Stimulated activated effector memory CD8-positive, alpha-beta T cell treated with anti-CD3 and anti-CD28 coated beads, Interleukin-12 subunit alpha, Interleukin-12 subunit beta, amount 100 ng/mL, for 72 hours (primary cell): Measurements from ENCODE around the gene CPNE6.

Experiments
- ATAC-seq: fragments of 150-1000 bp; cut with Tn5 transposase; 2 replicates; pipeline ENCODE4 v1.10.0; 2021
- DNase-seq, 2 donors: peaks; one replicate each; pipeline ENCODE4 v3.0.0; 2021 to 2022; ENCODE audit warnings: low spot score in 2 of 2
- H3K27ac Mint-ChIP-seq: one replicate; pipeline ENCODE4 v1.8.0; 2022; ENCODE audit warnings: mild to moderate bottlenecking, mixed read lengths
- H3K36me3 Mint-ChIP-seq: one replicate; pipeline ENCODE4 v1.8.0; 2022; ENCODE audit warnings: mild to moderate bottlenecking, mixed read lengths
- H3K4me1 Mint-ChIP-seq: one replicate; pipeline ENCODE4 v1.8.0; 2022; ENCODE audit warnings: mixed read lengths
- H3K4me3 Mint-ChIP-seq: one replicate; pipeline ENCODE4 v1.8.0; 2022; ENCODE audit warnings: mild to moderate bottlenecking, mixed read lengths
- H3K9me3 Mint-ChIP-seq: one replicate; pipeline ENCODE4 v1.8.0; 2022; ENCODE audit warnings: mixed read lengths

Gene CPNE6

DNA sequence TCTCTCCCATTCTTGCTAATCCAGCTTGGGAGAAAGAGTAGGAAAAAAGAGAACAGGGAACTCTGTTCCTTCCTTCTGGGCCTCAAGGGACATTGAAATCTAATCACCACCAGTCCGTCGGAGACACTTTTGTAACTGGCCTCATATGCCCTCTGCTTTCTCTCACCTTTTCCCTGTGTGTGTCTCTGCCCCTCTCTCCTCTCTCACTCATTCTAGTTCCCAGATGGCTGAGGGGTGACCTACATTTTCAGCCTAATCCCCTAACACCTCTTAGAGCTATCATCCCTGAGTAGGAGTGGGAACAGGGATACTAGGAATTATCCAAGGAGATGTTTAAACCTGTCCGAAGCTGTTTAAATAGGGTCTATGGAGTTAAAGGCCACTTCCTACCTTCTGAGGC is 13.9 kb downstream of the CPNE6 start:
- DNase-seq (no peak), ATAC-seq (no peak)
- peaks cover 17% of the 10 kb centered on the region for H3K4me1 Mint-ChIP-seq
- no peak overlapping the region for H3K27ac Mint-ChIP-seq
- no peaks in the 10 kb centered on the region for H3K9me3 Mint-ChIP-seq
- peaks cover 6% of the 10 kb centered on the region for H3K36me3 Mint-ChIP-seq
- no peak overlapping the region for H3K4me3 Mint-ChIP-seq

DNA sequence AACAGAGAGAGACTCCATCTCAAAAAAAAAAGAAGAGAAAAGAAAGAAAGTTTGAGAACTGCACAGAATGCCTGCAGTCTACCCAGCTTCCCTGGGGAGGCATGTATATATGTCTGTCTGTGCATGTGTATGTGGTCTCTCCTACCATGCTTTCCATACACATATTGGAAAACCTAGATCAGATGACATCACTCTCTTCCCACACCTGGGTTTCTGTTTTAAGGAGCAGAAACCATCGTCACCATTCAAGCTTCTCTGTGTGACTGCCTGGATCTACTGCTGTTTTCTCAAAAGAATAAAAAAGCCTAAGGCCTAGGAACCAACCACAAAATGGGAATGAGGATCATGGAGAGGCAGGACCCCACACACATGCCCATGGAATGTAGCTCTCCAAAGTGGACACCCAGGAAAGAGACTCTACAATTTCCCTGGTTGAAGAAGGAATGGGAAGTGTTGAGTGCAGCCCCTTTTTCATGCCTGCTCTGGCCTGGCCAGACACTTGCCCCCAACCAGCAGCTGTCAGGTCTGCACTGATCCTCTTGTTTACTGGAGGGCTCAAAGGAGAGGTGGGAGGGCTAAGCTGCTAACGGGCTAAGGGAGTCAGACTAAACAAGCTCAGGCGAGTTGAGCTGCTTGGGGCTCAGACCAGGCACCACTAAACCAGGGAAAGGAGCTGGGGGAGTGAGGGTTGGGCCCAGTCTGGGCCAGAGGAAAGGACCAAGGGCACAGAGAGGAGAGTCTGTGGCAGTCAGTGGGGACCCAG is 15.0 kb downstream of the CPNE6 start:
- Mint-ChIP-seq H3K4me3 (no peak overlapping the region), H3K36me3 (peaks cover 6% of the 10 kb centered on the region), H3K27ac (peak overlapping the region; percentile 0), H3K4me1 (peaks cover 15% of the 10 kb centered on the region), H3K9me3 (no peaks in the 10 kb centered on the region)
- DNase-seq = no peak
- no peak for ATAC-seq

DNA sequence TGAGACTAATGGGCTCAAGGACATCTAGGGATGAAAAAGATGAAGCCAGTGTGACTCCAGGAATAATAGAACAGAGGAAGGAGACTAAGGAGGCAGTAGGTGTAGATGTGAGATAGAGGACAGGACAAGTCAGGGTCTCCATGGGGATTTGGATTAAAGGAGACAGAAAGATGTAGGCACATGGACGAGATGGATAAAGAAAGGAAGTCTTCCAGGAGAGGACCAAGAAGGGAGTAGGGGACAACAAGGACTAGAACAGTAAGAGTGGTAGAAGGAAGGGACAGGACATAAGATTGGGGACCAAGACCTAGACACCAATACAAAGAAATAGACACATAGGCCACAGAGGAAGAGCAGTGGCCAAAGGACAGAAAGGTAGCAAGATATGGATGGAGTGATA is 15.6 kb downstream of the CPNE6 start:
- peak overlapping the region; percentile 0 for H3K27ac Mint-ChIP-seq
- no peak for ATAC-seq
- DNase-seq = no peak
- H3K4me1 Mint-ChIP-seq = peaks cover 11% of the 10 kb centered on the region
- H3K4me3 Mint-ChIP-seq = no peak overlapping the region
- H3K9me3 Mint-ChIP-seq = no peaks in the 10 kb centered on the region
- peaks cover 4% of the 10 kb centered on the region for H3K36me3 Mint-ChIP-seq

DNA sequence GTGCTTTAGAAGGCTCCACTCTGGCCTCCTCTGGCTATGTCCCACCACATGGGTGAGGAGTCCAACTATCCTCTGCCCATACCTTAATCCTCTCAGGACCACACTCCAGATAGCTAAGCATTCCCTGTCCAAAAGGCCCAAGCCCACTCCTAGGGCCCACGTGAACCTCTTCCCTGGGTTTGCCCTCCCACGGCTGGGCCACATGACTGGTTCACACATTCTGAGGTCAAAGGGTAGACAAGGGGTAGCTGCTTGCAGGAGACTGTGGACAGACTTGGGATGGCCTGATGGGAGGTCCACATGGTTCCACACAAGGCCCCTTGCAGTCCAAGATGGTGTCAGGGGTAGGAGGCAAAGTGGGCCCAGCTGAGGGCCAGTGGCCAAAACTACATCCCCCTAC is 16.7 kb downstream of the CPNE6 start:
- H3K27ac Mint-ChIP-seq = no peak overlapping the region

DNA sequence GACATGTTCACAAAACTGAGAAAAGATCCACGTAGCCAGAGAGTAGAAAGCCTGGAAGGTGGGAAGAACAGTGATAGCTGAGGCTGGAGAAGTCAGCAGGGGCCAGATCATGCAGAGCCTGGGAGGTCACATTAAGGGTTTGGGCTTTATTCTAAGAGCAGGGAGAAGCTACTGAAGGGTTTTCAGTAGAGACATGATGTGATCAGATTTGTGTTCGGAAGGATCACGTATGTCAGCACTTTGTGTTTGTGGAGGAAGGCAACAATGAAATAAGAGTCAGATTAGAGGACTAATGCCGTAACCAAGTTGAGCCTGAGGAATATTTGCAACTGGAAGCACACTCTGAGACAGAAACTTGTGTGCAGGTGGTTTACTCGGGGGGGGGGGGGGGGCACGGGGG is 18.5 kb downstream of the CPNE6 start:
- ATAC-seq (no peak), DNase-seq (no peak)
- Mint-ChIP-seq H3K36me3 (peaks cover 7% of the 10 kb centered on the region), H3K4me1 (peaks cover 19% of the 10 kb centered on the region), H3K4me3 (no peak overlapping the region), H3K27ac (peak overlapping the region; percentile 6), H3K9me3 (no peaks in the 10 kb centered on the region)

More for the DNA sequence above, 16.7 kb downstream of the CPNE6 start:
- DNase-seq (no peak), ATAC-seq (no peak)
- Mint-ChIP-seq H3K36me3 (no peaks in the 10 kb centered on the region), H3K4me1 (peaks cover 9% of the 10 kb centered on the region), H3K9me3 (no peaks in the 10 kb centered on the region), H3K4me3 (no peak overlapping the region)

DNA sequence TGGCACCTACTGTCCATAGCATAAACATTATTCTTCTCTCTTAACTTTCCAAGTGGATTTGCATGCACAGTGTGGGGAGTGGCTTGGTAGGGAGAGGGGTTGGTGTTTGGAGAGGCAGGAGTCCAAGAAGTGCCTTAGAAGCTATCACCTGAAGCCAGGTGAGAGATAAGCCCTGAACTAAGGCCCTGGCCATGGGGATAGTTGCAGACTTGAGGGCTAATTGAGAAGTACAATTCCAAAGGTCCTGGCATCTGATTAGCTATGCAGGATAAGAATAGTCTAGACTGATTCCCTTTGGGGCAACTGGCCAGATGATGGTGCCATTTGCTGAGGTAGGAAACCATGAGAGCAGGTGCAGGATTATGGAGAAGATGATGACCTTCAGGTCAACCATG is 20.7 kb downstream of the CPNE6 start:
- peaks cover 29% of the 10 kb centered on the region for H3K36me3 Mint-ChIP-seq
- no peak overlapping the region for H3K27ac Mint-ChIP-seq
- H3K4me3 Mint-ChIP-seq = peak overlapping the region; percentile 95
- DNase-seq (no peak), ATAC-seq (no peak)
- no peaks in the 10 kb centered on the region for H3K9me3 Mint-ChIP-seq
- H3K4me1 Mint-ChIP-seq = peaks cover 39% of the 10 kb centered on the region

DNA sequence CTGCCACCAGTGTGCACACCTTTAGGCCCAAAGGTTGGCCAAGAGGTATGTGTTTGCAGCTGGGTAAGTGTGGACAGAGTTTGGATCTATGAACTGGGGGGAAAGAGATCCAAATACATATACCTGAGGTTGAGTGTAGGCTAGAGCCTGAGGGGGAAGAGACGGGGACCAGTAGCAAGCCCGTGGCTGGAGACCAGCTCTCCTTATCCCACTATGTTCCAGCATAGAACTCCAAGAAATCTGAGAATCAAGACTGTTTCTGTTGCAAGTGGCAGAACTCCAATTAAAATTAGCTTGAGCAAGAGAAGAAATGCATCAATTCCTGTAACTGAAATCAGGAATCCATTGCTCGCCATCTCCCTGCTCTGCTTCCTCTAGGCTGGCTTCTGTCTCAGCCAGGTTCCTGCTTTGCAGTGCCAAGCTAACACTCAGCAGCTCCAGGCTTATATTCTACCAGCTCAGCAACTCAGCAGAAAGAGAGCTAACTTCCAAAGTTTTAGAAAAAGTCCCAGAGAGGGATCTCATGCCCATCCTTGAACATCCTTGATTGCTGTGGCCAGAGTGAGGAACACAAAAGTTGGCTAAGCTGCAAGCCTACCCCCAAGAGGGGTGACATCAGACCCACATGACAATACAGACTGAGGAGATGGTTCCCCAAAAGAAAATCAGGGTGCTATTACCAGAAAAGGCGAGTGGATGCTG is 21.3 kb downstream of the CPNE6 start:
- H3K4me3 Mint-ChIP-seq = peak overlapping the region; percentile 95
- ATAC-seq (no peak), DNase-seq (no peak)
- peak overlapping the region; percentile 98 for H3K27ac Mint-ChIP-seq
- peaks cover 35% of the 10 kb centered on the region for H3K36me3 Mint-ChIP-seq
- no peaks in the 10 kb centered on the region for H3K9me3 Mint-ChIP-seq
- peaks cover 39% of the 10 kb centered on the region for H3K4me1 Mint-ChIP-seq

DNA sequence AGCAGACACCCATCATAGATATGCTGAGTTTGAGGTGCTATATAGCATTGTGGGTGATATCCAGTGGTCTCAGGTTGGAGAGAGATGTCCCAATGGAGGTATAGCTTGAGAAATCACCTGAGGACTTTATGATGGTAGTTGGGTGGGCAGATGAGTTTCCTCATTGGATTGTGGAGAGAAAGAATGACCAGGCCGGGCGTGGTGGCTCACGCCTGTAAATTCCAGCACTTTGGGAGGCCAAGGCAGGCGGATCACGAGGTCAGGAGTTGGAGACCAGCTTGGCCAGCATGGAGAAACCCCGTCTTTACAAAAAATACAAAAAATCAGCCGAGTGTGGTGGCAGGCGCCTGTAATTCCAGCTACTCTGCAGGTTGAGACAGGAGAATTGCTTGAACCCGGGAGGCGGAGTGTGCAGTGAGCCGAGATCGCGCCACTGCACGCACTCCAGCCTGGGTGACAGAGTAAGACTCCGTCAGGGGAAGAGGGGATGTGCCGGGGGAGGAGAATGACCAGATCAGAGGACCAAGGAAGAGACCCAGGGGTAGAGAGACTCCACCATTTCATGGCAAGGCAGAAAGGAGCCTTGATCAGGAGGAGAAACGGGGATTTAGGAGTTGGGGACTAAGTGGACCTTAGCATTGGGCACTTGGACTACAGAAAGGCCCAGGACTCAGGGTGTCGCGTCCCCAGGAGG is 22.0 kb downstream of the CPNE6 start:
- no peaks in the 10 kb centered on the region for H3K9me3 Mint-ChIP-seq
- no peak for ATAC-seq
- H3K4me3 Mint-ChIP-seq = peak overlapping the region; percentile 95
- H3K36me3 Mint-ChIP-seq = peaks cover 42% of the 10 kb centered on the region
- H3K27ac Mint-ChIP-seq = peak overlapping the region; percentile 98
- no peak for DNase-seq
- H3K4me1 Mint-ChIP-seq = peaks cover 39% of the 10 kb centered on the region

DNA sequence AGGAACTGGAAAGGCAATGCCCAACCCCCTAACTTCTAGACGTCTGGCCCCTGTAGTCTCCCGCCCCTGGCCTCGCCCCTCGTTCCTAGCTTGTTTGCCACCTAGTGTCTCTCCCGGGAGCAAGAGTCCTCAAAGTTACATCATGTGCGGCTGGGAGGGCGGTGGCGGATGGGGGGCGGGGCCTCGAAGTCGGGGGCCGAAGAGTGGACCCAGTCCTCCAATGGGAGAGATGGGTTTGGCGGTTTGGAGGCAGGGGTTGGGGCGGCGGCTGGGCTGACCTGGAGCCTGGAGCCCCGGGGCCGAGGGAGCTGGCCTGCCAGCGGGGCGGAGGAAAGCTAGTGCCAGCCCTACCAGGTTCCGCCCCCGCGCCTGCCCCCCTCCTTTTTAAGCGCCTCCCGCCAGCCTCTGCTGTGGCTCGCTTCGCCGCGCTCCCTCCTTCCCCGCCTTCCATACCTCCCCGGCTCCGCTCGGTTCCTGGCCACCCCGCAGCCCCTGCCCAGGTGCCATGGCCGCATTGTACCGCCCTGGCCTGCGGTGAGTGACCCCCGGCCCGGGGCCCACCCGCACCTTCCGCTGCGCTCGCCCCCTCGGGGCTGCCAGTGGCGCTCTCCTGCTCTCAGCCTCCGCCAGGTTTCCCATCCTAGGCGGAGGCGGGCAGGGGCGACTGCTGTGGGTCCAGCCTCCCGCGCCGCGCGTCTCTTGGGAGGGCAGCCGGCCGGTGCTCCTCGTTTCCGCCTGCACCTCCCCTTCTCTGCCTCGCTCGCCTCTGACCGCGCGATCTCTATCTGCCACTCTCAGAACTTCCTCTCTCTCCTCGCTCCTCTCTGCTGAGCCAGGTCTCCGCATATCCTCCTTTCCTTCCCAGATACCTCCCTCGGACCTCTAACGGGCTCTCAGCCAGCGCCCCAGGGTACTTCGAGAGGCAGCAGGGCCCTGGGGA is 22.8 kb downstream of the CPNE6 start, which contains the start of gene PCK2:
Gene PCK2, plus strand, starts transcription at position 411 of the 940 bp plus-strand sequence. Its CDS starts 95 bp downstream, at position 506.
- peak within 1 kb of the TSS; percentile 95 for H3K4me3 Mint-ChIP-seq
- H3K36me3 Mint-ChIP-seq = peaks cover 50% of the 10 kb centered on the region
- peak; percentile 75 for ATAC-seq
- H3K27ac Mint-ChIP-seq = peak within 1 kb of the TSS; percentile 98
- peaks cover 39% of the 10 kb centered on the region for H3K4me1 Mint-ChIP-seq
- peak; percentile 64 to 92 for DNase-seq
- H3K9me3 Mint-ChIP-seq = no peaks in the 10 kb centered on the region

DNA sequence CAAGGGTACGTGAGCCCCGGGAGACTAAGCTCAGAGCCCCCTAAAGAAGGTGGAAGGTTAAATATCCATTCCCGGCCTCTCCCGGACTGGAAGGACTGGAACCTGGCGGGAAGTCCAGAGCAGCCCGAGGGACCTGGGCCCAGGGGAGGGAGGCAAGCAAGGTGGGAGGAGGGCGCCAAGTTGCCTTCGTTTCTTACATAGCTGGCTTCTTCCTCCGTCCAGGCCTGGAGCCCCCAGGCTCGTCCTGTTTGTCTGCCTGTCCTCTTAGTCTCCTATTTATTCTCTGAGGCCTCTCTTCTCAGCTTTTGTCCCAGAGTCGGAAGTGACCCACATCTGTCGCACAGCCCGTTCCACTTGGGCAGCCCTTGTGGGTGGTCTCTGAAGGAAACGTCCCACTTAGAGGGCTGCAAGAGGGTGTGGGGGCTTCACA is 23.5 kb downstream of the CPNE6 start:
- Mint-ChIP-seq H3K36me3 (peaks cover 56% of the 10 kb centered on the region), H3K9me3 (no peaks in the 10 kb centered on the region), H3K4me3 (peak overlapping the region; percentile 95), H3K27ac (peak overlapping the region; percentile 98), H3K4me1 (peaks cover 39% of the 10 kb centered on the region)
- DNase-seq = peak in 1 of 2 donors; percentile 62
- ATAC-seq = no peak

DNA sequence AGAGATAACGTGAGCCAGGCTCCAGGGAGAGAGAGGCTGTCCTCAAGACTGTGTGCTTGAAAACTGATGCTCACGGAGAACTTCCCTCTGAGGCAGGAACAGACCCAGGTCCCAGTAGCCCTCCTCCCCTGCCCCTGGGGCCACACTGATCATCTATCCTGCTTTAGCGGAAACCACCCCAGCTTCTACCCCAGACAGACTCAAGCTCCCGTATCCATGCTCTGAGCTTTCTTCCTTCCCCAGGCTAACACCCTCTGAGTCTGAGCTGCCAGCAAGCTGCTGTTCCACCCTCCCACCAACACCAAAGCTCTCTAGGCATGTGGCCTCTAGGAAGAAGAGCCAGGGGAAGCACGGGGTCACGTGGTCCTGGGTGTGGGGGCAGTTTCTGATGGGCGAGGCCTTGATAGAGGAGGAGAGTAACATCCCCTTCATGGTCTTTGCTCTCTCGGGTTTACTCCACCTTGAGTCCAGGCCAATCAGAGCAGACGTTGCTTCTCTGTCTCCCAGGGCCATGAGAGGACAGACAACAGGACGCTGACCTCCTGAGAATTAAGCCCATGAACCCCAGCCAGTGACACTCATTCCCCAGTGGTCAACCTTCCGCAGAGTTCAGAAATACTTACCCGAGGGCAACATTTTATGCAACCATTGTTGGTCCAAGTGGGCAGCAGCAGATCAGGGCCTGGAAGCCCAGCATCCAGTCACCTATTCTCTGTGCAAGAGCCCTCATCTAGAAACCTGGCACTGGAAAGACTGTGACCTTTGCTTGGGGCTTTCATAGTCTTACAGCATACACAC is 24.1 kb downstream of the CPNE6 start:
- H3K4me1 Mint-ChIP-seq = peaks cover 36% of the 10 kb centered on the region
- ATAC-seq (peak; percentile 78), DNase-seq (peak; percentile 46 to 87)
- peak overlapping the region; percentile 98 for H3K27ac Mint-ChIP-seq
- H3K36me3 Mint-ChIP-seq = peaks cover 62% of the 10 kb centered on the region
- H3K4me3 Mint-ChIP-seq = peak overlapping the region; percentile 95
- no peaks in the 10 kb centered on the region for H3K9me3 Mint-ChIP-seq

DNA sequence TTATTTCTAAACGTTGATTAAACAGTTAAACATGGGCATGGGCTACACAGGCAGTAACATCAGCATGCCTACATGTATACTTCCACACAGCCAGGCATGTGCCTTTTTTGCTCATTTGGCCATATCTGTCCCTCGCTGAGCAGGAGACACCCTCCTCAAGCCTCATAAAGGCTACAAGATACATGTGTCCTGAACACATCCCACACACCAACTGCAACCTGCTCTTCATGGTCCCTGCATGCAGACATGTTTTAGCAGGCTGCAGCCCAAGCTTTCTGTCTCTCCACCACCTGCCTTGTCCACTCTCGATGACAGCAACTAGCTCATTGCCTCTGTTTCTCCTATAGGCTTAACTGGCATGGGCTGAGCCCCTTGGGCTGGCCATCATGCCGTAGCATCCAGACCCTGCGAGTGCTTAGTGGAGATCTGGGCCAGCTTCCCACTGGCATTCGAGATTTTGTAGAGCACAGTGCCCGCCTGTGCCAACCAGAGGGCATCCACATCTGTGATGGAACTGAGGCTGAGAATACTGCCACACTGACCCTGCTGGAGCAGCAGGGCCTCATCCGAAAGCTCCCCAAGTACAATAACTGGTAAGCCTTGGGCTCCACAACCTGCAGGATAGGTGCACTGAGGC is 25.3 kb downstream of the CPNE6 start:
- H3K4me1 Mint-ChIP-seq = peaks cover 33% of the 10 kb centered on the region
- H3K27ac Mint-ChIP-seq = peak overlapping the region; percentile 98
- peak overlapping the region; percentile 95 for H3K4me3 Mint-ChIP-seq
- H3K9me3 Mint-ChIP-seq = no peaks in the 10 kb centered on the region
- H3K36me3 Mint-ChIP-seq = peaks cover 74% of the 10 kb centered on the region
- no peak for ATAC-seq
- DNase-seq = no peak

DNA sequence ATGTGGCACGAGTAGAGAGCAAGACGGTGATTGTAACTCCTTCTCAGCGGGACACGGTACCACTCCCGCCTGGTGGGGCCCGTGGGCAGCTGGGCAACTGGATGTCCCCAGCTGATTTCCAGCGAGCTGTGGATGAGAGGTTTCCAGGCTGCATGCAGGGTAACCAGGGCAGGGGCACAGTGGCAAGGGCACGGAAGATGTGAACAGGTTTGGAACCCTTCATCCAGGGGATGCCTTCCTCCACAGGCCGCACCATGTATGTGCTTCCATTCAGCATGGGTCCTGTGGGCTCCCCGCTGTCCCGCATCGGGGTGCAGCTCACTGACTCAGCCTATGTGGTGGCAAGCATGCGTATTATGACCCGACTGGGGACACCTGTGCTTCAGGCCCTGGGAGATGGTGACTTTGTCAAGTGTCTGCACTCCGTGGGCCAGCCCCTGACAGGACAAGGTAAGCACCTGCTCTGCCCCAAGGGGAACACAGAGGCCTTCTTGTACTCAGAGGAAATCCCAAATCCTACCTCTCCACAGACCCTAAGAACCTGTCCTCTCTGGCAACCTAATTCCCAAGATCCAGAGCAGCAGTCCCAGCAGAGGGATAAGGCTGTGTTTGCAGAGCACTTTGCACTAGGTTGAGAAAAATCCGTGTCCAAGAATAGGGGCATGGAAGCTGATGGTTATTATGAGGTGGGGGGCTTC is 27.0 kb downstream of the CPNE6 start:
- DNase-seq (no peak), ATAC-seq (no peak)
- Mint-ChIP-seq H3K36me3 (peaks cover 90% of the 10 kb centered on the region), H3K9me3 (no peaks in the 10 kb centered on the region), H3K4me3 (no peak overlapping the region), H3K27ac (no peak overlapping the region), H3K4me1 (peaks cover 27% of the 10 kb centered on the region)
